H1 (cell line): ENCODE measurements around the gene SLIT3. TPM values are rescaled to one million over a fixed set of nuclear protein-coding genes. Genes with fewer than 3 reads are reported as not detected.

Experiments used
- CTCF ChIA-PET: fragments of 300-600 bp; sonication (Branson Sonifier 250); formaldehyde crosslinking; loops from one replicate; lab custom pipeline; 2021; ENCODE audit not compliant: partially characterized antibody; lab: Charles Lee
- POLR2A ChIA-PET: fragments of 300-600 bp; sonication (Branson Sonifier 250); formaldehyde crosslinking; loops from one replicate; lab custom pipeline; 2021; ENCODE audit warnings: inconsistent platforms; ENCODE audit not compliant: partially characterized antibody; lab: Charles Lee
- DNase-seq, 2 experiments: peaks; one replicate each; pipeline versions ENCODE4 v3.0.0 to v3.0.0-alpha.2; 2010 to 2022; ENCODE audit warnings: low spot score in 2 of 2, low read depth in 1 of 2, mixed read lengths in 1 of 2
- FAIRE-seq: peaks from 2 replicates; lab custom pipeline; 2011; peaks lifted over from hg19 to GRCh38; lab: Jason Lieb, UNC
- H2AFZ ChIP-seq: 2 replicates; pipeline ENCODE4 v1.8.1; 2012; ENCODE audit warnings: low read length, inconsistent platforms
- H2AK5ac ChIP-seq: 2 replicates; pipeline ENCODE4 v1.6.1; 2013; ENCODE audit warnings: low read depth, low read length
- H2BK120ac ChIP-seq: replicated peaks from 2 replicates; pipeline ENCODE3; 2013; ENCODE audit warnings: low read depth, low read length, inconsistent platforms
- H2BK12ac ChIP-seq: 2 replicates; pipeline ENCODE4 v1.6.1; 2013; ENCODE audit warnings: low read depth, low read length
- H2BK15ac ChIP-seq: 2 replicates; pipeline ENCODE4 v1.6.1; 2013; ENCODE audit warnings: low read length
- H2BK20ac ChIP-seq: 2 replicates; pipeline ENCODE4 v1.6.1; 2013; ENCODE audit warnings: low read length
- H2BK5ac ChIP-seq: 2 replicates; pipeline ENCODE4 v1.6.1; 2013; ENCODE audit warnings: low read depth, low read length
- H3K14ac ChIP-seq: 2 replicates; pipeline ENCODE4 v1.6.1; 2013; ENCODE audit warnings: inconsistent platforms; ENCODE audit not compliant: insufficient read length
- H3K18ac ChIP-seq: 2 replicates; pipeline ENCODE4 v1.6.1; 2013; ENCODE audit warnings: low read length; ENCODE audit errors: extremely low read depth
- H3K23ac ChIP-seq: 2 replicates; pipeline ENCODE4 v1.6.1; 2013; ENCODE audit warnings: inconsistent platforms; ENCODE audit not compliant: insufficient read length
- H3K23me2 ChIP-seq: 2 replicates; pipeline ENCODE4 v1.6.1; 2013; ENCODE audit warnings: low read depth, low read length
- H3K27ac ChIP-seq: 2 replicates; pipeline ENCODE4 v1.6.1; 2011; ENCODE audit warnings: low read depth, low read length, inconsistent platforms
- H3K27me3 ChIP-seq, 4 experiments: replicated peaks in 1 of 4; 1 replicate in 1 of 4; 2 replicates in 3 of 4; pipeline versions ENCODE4 v1.6.1 to v1.8.1; 2011 to 2013; ENCODE audit warnings: low read length in 3 of 4, mild to moderate bottlenecking in 3 of 4, inconsistent platforms in 2 of 4, mixed read lengths in 2 of 4, moderate library complexity in 1 of 4; ENCODE audit not compliant: control insufficient read depth in 3 of 4, insufficient read depth in 3 of 4; ENCODE audit errors: extremely low read depth in 1 of 4
- H3K36me3 ChIP-seq, 4 experiments: 2 replicates each; pipeline versions ENCODE4 v1.6.1 to v1.8.1; 2011 to 2013; ENCODE audit warnings: mild to moderate bottlenecking in 4 of 4, low read length in 3 of 4, moderate library complexity in 2 of 4, control low read depth in 1 of 4, inconsistent platforms in 1 of 4; ENCODE audit not compliant: insufficient read depth in 4 of 4, control insufficient read depth in 2 of 4
- H3K4ac ChIP-seq: replicated peaks from 2 replicates; pipeline ENCODE3; 2013; ENCODE audit warnings: low read length, low read depth, mixed read lengths, inconsistent platforms; ENCODE audit not compliant: insufficient read length
- H3K4me1 ChIP-seq, 4 experiments: replicated peaks in 1 of 4; 1 replicate in 1 of 4; 2 replicates in 3 of 4; pipeline versions ENCODE4 v1.6.1 to v1.8.1; 2011 to 2013; ENCODE audit warnings: low read length in 3 of 4, inconsistent platforms in 2 of 4, mixed read lengths in 1 of 4; ENCODE audit not compliant: insufficient read depth in 4 of 4, control insufficient read depth in 3 of 4
- H3K4me2 ChIP-seq, 2 experiments: 2 replicates each; pipeline versions ENCODE4 v1.6.1 to v1.8.1; 2011 to 2013; ENCODE audit warnings: low read depth in 2 of 2, low read length in 2 of 2, control low read depth in 1 of 2, inconsistent platforms in 1 of 2, mild to moderate bottlenecking in 1 of 2; ENCODE audit not compliant: insufficient read depth in 1 of 2
- H3K4me3 ChIP-seq, 4 experiments: fragments of 200-600, 300-600 bp in 1 of 4; sonication (generic), shearing (Covaris generic), sonication (Bioruptor Twin) in 1 of 4; 2 replicates each; pipeline versions ENCODE4 v1.5.1 to v1.8.1; 2011 to 2016; ENCODE audit warnings: low read length in 4 of 4, low read depth in 3 of 4, control low read depth in 2 of 4, inconsistent platforms in 2 of 4, mild to moderate bottlenecking in 2 of 4, mixed read lengths in 1 of 4, moderate library complexity in 1 of 4; ENCODE audit not compliant: insufficient read depth in 2 of 4; ENCODE audit errors: extremely low read depth in 1 of 4
- H3K56ac ChIP-seq: replicated peaks from 2 replicates; pipeline ENCODE3; 2013; ENCODE audit warnings: low read depth, mild to moderate bottlenecking, mixed read lengths, low read length, inconsistent platforms; ENCODE audit not compliant: insufficient read length
- H3K79me1 ChIP-seq: 2 replicates; pipeline ENCODE4 v1.6.1; 2013; ENCODE audit warnings: low read depth, low read length, control low read depth
- H3K79me2 ChIP-seq, 2 experiments: 2 replicates each; pipeline versions ENCODE4 v1.6.1 to v1.8.1; 2012 to 2013; ENCODE audit warnings: low read length in 2 of 2, mild to moderate bottlenecking in 2 of 2, inconsistent platforms in 1 of 2; ENCODE audit not compliant: insufficient read depth in 2 of 2, control insufficient read depth in 1 of 2
- H3K9ac ChIP-seq, 4 experiments: replicated peaks in 1 of 4; 1 replicate in 1 of 4; 2 replicates in 3 of 4; pipeline versions ENCODE4 v1.6.1 to v1.8.1; 2011 to 2013; ENCODE audit warnings: low read depth in 3 of 4, low read length in 3 of 4, control low read depth in 2 of 4, mild to moderate bottlenecking in 2 of 4, moderate library complexity in 2 of 4, inconsistent platforms in 1 of 4; ENCODE audit errors: extremely low read depth in 1 of 4
- H3K9me3 ChIP-seq, 2 experiments: 2 replicates each; pipeline versions ENCODE4 v1.6.1 to v1.8.1; 2012 to 2013; ENCODE audit warnings: mild to moderate bottlenecking in 2 of 2, moderate library complexity in 2 of 2, control low read depth in 1 of 2, inconsistent platforms in 1 of 2, low read depth in 1 of 2, low read length in 1 of 2, mixed read lengths in 1 of 2; ENCODE audit not compliant: insufficient read depth in 2 of 2
- H4K20me1 ChIP-seq, 2 experiments: replicated peaks in 1 of 2; 2 replicates each; pipeline versions ENCODE3 to v1.8.1; 2011 to 2013; ENCODE audit warnings: inconsistent platforms in 2 of 2, low read length in 2 of 2, mild to moderate bottlenecking in 1 of 2; ENCODE audit not compliant: insufficient read depth in 2 of 2, control insufficient read depth in 1 of 2
- H4K5ac ChIP-seq: 2 replicates; pipeline ENCODE4 v1.6.1; 2013; ENCODE audit warnings: low read length, low read depth, mixed read lengths, inconsistent platforms; ENCODE audit not compliant: insufficient read length
- H4K8ac ChIP-seq: 2 replicates; pipeline ENCODE4 v1.8.0; 2013; ENCODE audit warnings: mild to moderate bottlenecking, moderate library complexity, low read length, inconsistent platforms; ENCODE audit not compliant: insufficient read depth; ENCODE audit errors: extremely low read depth
- H4K91ac ChIP-seq: replicated peaks from 2 replicates; pipeline ENCODE3; 2013; ENCODE audit warnings: low read length, mixed read lengths, inconsistent platforms; ENCODE audit not compliant: insufficient read length
- CEBPB ChIP-seq: IDR thresholded peaks from 2 replicates; pipeline ENCODE4 v1.6.1; 2012; ENCODE audit warnings: low read depth, low read length
- CHD1 ChIP-seq: IDR thresholded peaks from 2 replicates; pipeline ENCODE4 v1.6.1; 2012; ENCODE audit warnings: low read depth, low read length, improper control_type of control experiment
- CHD2 ChIP-seq: IDR thresholded peaks from 2 replicates; pipeline ENCODE4 v1.6.1; 2012; ENCODE audit warnings: low read length, improper control_type of control experiment
- HDAC6 ChIP-seq: IDR thresholded peaks from one replicate; pipeline ENCODE4 v1.7.1; 2012; ENCODE audit warnings: low read depth, mild to moderate bottlenecking, inconsistent platforms, low read length, moderate library complexity
- JUND ChIP-seq: IDR thresholded peaks from 2 replicates; pipeline ENCODE4 v1.6.1; 2011; ENCODE audit warnings: mild to moderate bottlenecking, improper control_type of control experiment, low read length
- NANOG ChIP-seq: IDR thresholded peaks from 2 replicates; pipeline ENCODE4 v1.6.1; 2011; ENCODE audit warnings: low read length, low read depth, mild to moderate bottlenecking, inconsistent platforms; ENCODE audit not compliant: insufficient read depth, poor library complexity, severe bottlenecking
- NRF1 ChIP-seq: IDR thresholded peaks from 2 replicates; pipeline ENCODE4 v1.6.1; 2011; ENCODE audit warnings: mild to moderate bottlenecking, low read depth, low read length, improper control_type of control experiment
- SIX5 ChIP-seq: IDR thresholded peaks from 2 replicates; pipeline ENCODE4 v1.6.1; 2011; ENCODE audit warnings: mild to moderate bottlenecking, low read depth, low read length
- SP2 ChIP-seq: IDR thresholded peaks from 2 replicates; pipeline ENCODE4 v1.6.1; 2012; ENCODE audit warnings: mild to moderate bottlenecking, low read length, inconsistent platforms
- WGBS, 2 experiments: shearing (Covaris generic) in 1 of 2; methylation state at CpG; one replicate each; pipeline versions ENCODE4 v1.1.6 to v1.1.7; 2013 to 2015; ENCODE audit warnings: low lambda C conversion rate in 2 of 2, mixed read lengths in 2 of 2, inconsistent platforms in 1 of 2, low coverage in 1 of 2, missing lambda C conversion rate in 1 of 2; ENCODE audit not compliant: insufficient replicate concordance in 2 of 2, insufficient coverage in 1 of 2, insufficient read length in 1 of 2; ENCODE audit errors: extremely low coverage in 1 of 2, missing lambda C conversion rate in 1 of 2; 5-methylcytosine and 5-hydroxymethylcytosine counted together
- polyA plus RNA-seq, 7 experiments: library from polyadenylated mRNA; depleted of rRNA in 3 of 7; stranded (reverse) in 5 of 7; unstranded in 2 of 7; fragments of >200 nt in 5 of 7; fragments of 200-250 nt in 2 of 7; gene quantifications; 1 replicate in 5 of 7; 2 replicates in 1 of 7; 4 replicates in 1 of 7; pipeline versions ENCODE4 v1.2.1 to v1.2.3, GENCODE V29; 2011 to 2013; ENCODE audit warnings: missing spikeins in 2 of 7, mixed read lengths in 2 of 7
- total RNA-seq: library from RNA; stranded (reverse); fragmentation: NEBNext Ultra II Directional; extraction: Animal tissue kit (Norgen Biotek cat#: 25700); gene quantifications from 2 replicates; pipeline ENCODE4 v1.2.1, GENCODE V29; 2021

SLIT3 gene
- total and polyA plus RNA-seq, 2 of the 8 experiments (the other 6 are each of a cell fraction or from before 2014, with no cell fraction given): 1.1 to 1.2 TPM

DNA sequence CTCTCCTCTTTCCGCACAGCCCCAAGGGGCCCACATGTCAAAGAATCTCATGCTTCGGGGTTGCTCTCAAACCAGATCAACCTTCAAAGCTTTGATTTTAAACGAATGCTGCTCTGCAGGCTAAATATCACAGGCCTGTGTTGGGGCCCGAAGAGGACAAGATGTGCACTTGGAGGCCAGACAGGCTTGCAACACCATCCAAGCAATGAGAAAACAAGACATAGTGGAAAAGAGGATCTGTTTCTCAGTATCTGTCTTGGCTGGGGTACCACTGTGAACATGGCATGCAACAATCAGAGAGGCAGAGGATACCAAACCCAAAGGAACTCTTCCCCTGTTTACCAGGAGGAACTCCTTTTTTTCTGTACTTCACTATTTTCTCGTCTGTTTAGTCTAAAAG lies 321.8 kb downstream of the SLIT3 start:
- Histone ChIP-seq H3K56ac (no peak overlapping the region), H3K23me2 (no peaks in the 10 kb centered on the region), H2BK5ac (no peak overlapping the region), H4K91ac (no peak overlapping the region), H3K4me2 (no peak overlapping the region), H3K79me1 (no peaks in the 10 kb centered on the region), H3K9ac (no peak overlapping the region), H2BK20ac (no peak overlapping the region), H3K18ac (no peak overlapping the region), H3K79me2 (no peaks in the 10 kb centered on the region), H3K36me3 (no peaks in the 10 kb centered on the region), H3K4me3 (no peak overlapping the region), H3K14ac (no peak overlapping the region), H4K20me1 (no peaks in the 10 kb centered on the region), H2BK15ac (no peak overlapping the region), H4K8ac (no peak overlapping the region), H2AFZ (no peak overlapping the region), H3K4me1 (peaks cover 0 to 9% (median 4%) of the 10 kb centered on the region in 4 experiments; a peak in 4 of 7 replicates), H3K9me3 (no peaks in the 10 kb centered on the region), H3K27ac (no peak overlapping the region), H3K23ac (no peak overlapping the region), H2BK12ac (no peak overlapping the region), H2BK120ac (no peak overlapping the region), H3K27me3 (no peaks in the 10 kb centered on the region), H2AK5ac (no peak overlapping the region), H3K4ac (no peak overlapping the region), H4K5ac (no peak overlapping the region)
- 87% methylated on average over 5 of the region's 5 CpGs; no CpG with 5 or more reads in 1 of the 2 experiments for WGBS, 2 experiments
- no peak for TF ChIP-seq NANOG
- TF ChIP-seq SIX5: no peak
- no peak for TF ChIP-seq CEBPB
- TF ChIP-seq SP2: no peak
- TF ChIP-seq HDAC6: no peak
- no peak for TF ChIP-seq CHD2
- no peak for TF ChIP-seq NRF1
- TF ChIP-seq JUND: no peak
- no peak for TF ChIP-seq CHD1
- DNase-seq (no peak), FAIRE-seq (no peak)
- POLR2A ChIA-PET: no interaction called here
- CTCF ChIA-PET: interaction anchor here (1.3 to 2.2 kb wide), 5 partner anchors 8 to 603 kb away, joined by 3 to 6 read pairs (median 5); no protein-coding TSS in a partner anchor
